Measurements from ENCODE around the gene MAGEB5.
"Not testable (repeated sequence)": the region's sequence is repeated elsewhere in the genome, so short reads cannot be mapped to it uniquely, and the experiment has no call there.

Gene MAGEB5

GRCh38 chrX:26215869-26216268 is at the start of gene MAGEB5:
Gene MAGEB5 (plus strand): TSS chrX:26216169. CDS start chrX:26217302, 1,133 bp downstream.
- no peak for DNase-seq (ENCODE audit: low read depth in 2 of 2)

GRCh38 chrX:26192204-26192603 is 23.8 kb upstream of the MAGEB5 start, which contains the start of gene MAGEB6:
Gene MAGEB6 (plus strand): TSS chrX:26192440. CDS start chrX:26193847, 1,407 bp downstream.
- DNase-seq (ENCODE audit: low read depth in 2 of 2), result no peak

- no peak for DNase-seq (ENCODE audit: low read depth in 2 of 2)
Observed at GRCh38 chrX:26203561-26203960, 12.4 kb upstream of the MAGEB5 start.

- not testable (repeated sequence) for DNase-seq (ENCODE audit: low read depth in 2 of 2)
Observed at GRCh38 chrX:26204717-26205116, 11.3 kb upstream of the MAGEB5 start.

GRCh38 chrX:26208012-26208411 is 8.0 kb upstream of the MAGEB5 start:
- DNase-seq (ENCODE audit: low read depth in 2 of 2), result no peak

GRCh38 chrX:26219351-26219750 is 3.4 kb downstream of the MAGEB5 start:
- no peak for DNase-seq (ENCODE audit: low read depth in 2 of 2)

- DNase-seq (ENCODE audit: low read depth in 2 of 2), result no peak
Observed at GRCh38 chrX:26234177-26234576, 18.2 kb downstream of the MAGEB5 start.

GRCh38 chrX:26253526-26253925 is 37.6 kb downstream of the MAGEB5 start:
- DNase-seq (ENCODE audit: low read depth in 2 of 2), result no peak

- DNase-seq (ENCODE audit: low read depth in 2 of 2), result no peak
Observed at GRCh38 chrX:26254436-26254835, 38.5 kb downstream of the MAGEB5 start.

GRCh38 chrX:26262121-26262523 is 46.2 kb downstream of the MAGEB5 start:
- DNase-seq (ENCODE audit: low read depth in 2 of 2), result no peak
